Spleen (tissue), 11 donors: Measurements from ENCODE around the gene PXMP2. TPM values are rescaled to one million over a fixed set of nuclear protein-coding genes. Genes with fewer than 3 reads are reported as not detected.

Experiments
- DNase-seq: peaks from one replicate; pipeline ENCODE4 v3.0.0-alpha.2; 2020
- H3K27ac ChIP-seq, 8 donors: fragments of 200-600 bp; sonication (generic) in 7 of 8; 1 replicate in 4 of 8; 2 replicates in 4 of 8; pipeline versions ENCODE4 v1.5.0 to v1.8.0; 2016 to 2021; ENCODE audit warnings: inconsistent platforms in 4 of 8, mild to moderate bottlenecking in 4 of 8, moderate library complexity in 1 of 8
- H3K27me3 ChIP-seq, 7 donors: fragments of 200-600 bp; sonication (generic) in 6 of 7; replicated peaks in 1 of 7; 1 replicate in 4 of 7; 2 replicates in 3 of 7; pipeline versions ENCODE4 v1.5.0 to v1.8.0; 2016 to 2021; ENCODE audit warnings: inconsistent platforms in 3 of 7, mild to moderate bottlenecking in 1 of 7
- H3K36me3 ChIP-seq, 6 donors: fragments of 200-600 bp; sonication (generic) in 5 of 6; 1 replicate in 4 of 6; 2 replicates in 2 of 6; pipeline versions ENCODE4 v1.5.0 to v1.8.0; 2016 to 2021; ENCODE audit warnings: inconsistent platforms in 2 of 6
- H3K4me1 ChIP-seq, 6 donors: fragments of 200-600 bp; sonication (generic) in 5 of 6; 1 replicate in 3 of 6; 2 replicates in 3 of 6; pipeline versions ENCODE4 v1.5.0 to v1.8.0; 2016 to 2021; ENCODE audit warnings: inconsistent platforms in 3 of 6
- H3K4me3 ChIP-seq, 8 donors: fragments of 200-600 bp; sonication (generic) in 7 of 8; 1 replicate in 4 of 8; 2 replicates in 4 of 8; pipeline versions ENCODE4 v1.5.0 to v1.8.0; 2016 to 2021; ENCODE audit warnings: inconsistent platforms in 4 of 8, mild to moderate bottlenecking in 4 of 8, moderate library complexity in 2 of 8
- H3K9me3 ChIP-seq, 8 donors: fragments of 200-600 bp; sonication (generic) in 7 of 8; 1 replicate in 4 of 8; 2 replicates in 4 of 8; pipeline versions ENCODE4 v1.5.0 to v1.8.0; 2016 to 2021; ENCODE audit warnings: inconsistent platforms in 4 of 8
- POLR2A ChIP-seq, 3 donors: fragments of 450-650 bp; IDR thresholded peaks; one replicate each; pipeline ENCODE4 v1.5.1; 2017; ENCODE audit warnings: antibody characterized with exemption in 3 of 3, mild to moderate bottlenecking in 1 of 3
- POLR2AphosphoS5 ChIP-seq, 3 donors: sonication (generic); formaldehyde crosslinking; IDR thresholded peaks; one replicate each; pipeline ENCODE4 v1.5.1; 2017; ENCODE audit warnings: antibody characterized with exemption in 3 of 3
- WGBS, 5 donors: extraction: QIAGEN DNeasy Blood & Tissue Kit in 3 of 5; methylation state at CpG; one replicate each; pipeline versions ENCODE4 v1.1.5 to v1.1.7; 2013 to 2018; 5-methylcytosine and 5-hydroxymethylcytosine counted together
- intact Hi-C: fragments of 100-400 bp; cut with DNase I; formaldehyde crosslinking; loops from one replicate; pipeline ENCODE4 v1.15.0; 2023; ENCODE audit warnings: low total_unique reads
- polyA plus RNA-seq, 3 donors: library from polyadenylated mRNA; stranded (reverse); fragments of 200-250 nt; gene quantifications; one replicate each; pipeline ENCODE4 v1.2.1, GENCODE V29; 2013
- total RNA-seq, 7 donors: library from RNA; depleted of rRNA in 3 of 7; stranded (reverse); fragments of >200 nt in 3 of 7; fragmentation: NEBNext Ultra II Directional in 4 of 7; extraction: Animal tissue kit (Norgen Biotek cat#: 25700) in 4 of 7; gene quantifications; one replicate each; pipeline versions ENCODE4 v1.1.0 to v1.2.1, GENCODE V29; 2016 to 2021
- TF ChIP-seq, protein P1 (sequence below), 11 experiments: fragments of 200-600 bp in 7 of 11; fragments of 450-650 bp in 4 of 11; sonication (generic) in 4 of 11; IDR thresholded peaks in 8 of 11; conservative IDR thresholded peaks in 3 of 11; 1 replicate in 7 of 11; 2 replicates in 4 of 11; pipeline versions ENCODE4 v1.4.0 to v1.8.0; 2016 to 2021; ENCODE audit warnings: antibody characterized with exemption in 11 of 11, inconsistent platforms in 4 of 11, mild to moderate bottlenecking in 1 of 11
- donor health status: healthy with polysubstance abuse.
- donor health status: DM: no; HTN: no; CAD: no; lungs with moderate emphysema.
- donor health status: DM: no; HTN: no; CAD: no.
- donor health status: Bipolar disorder and iron deficiency.
- donor health status: healthy.
- donor health status: DM: no; HTN: no; CAD: no.
- donor health status: DM: yes; HTN: yes; CAD: no.

PXMP2 gene
- total and polyA plus RNA-seq, 10 donors, result 3.3 to 19.6 (median 9.7) TPM

DNA sequence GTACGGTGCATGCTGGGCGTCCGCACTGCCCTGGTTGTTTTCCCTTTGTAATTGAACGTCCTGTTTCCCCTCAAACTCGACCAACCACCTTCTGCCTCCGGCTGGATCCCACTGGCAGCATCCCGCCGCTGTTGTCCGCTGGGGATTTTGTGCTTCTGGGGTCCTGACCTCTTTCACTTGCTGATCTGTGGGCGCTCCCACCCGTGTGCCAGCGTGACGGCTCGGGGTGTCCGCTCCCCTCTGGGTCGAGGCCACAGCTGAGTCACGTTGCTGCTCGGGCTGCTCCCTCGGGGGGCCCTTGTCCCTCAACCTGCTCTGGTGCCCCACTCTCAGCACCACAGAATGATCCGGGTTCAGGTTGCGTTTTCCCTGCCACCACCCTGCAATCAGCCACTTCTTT, 31.3 kb downstream of the PXMP2 start:
- 90 to 93% (median 90%) methylated on average over 18 to 21 of the region's 21 CpGs for WGBS, 5 donors
- peaks cover 3 to 100% (median 76%) of the 10 kb centered on the region in 6 donors for H3K36me3 ChIP-seq
- TF ChIP-seq POLR2A (IDR thresholded peaks at IDR 0.05), result no peak
- peak in 1 of 3 donors; percentile 58 for TF ChIP-seq POLR2AphosphoS5 (IDR thresholded peaks at IDR 0.05)
- TF ChIP-seq, protein P1, sequence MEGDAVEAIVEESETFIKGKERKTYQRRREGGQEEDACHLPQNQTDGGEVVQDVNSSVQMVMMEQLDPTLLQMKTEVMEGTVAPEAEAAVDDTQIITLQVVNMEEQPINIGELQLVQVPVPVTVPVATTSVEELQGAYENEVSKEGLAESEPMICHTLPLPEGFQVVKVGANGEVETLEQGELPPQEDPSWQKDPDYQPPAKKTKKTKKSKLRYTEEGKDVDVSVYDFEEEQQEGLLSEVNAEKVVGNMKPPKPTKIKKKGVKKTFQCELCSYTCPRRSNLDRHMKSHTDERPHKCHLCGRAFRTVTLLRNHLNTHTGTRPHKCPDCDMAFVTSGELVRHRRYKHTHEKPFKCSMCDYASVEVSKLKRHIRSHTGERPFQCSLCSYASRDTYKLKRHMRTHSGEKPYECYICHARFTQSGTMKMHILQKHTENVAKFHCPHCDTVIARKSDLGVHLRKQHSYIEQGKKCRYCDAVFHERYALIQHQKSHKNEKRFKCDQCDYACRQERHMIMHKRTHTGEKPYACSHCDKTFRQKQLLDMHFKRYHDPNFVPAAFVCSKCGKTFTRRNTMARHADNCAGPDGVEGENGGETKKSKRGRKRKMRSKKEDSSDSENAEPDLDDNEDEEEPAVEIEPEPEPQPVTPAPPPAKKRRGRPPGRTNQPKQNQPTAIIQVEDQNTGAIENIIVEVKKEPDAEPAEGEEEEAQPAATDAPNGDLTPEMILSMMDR (IDR thresholded peaks at IDR 0.05 in 8 of 11, conservative IDR thresholded peaks at IDR 0.05 in 3 of 11), result no peak
- H3K4me1 ChIP-seq, result peaks cover 0 to 3% (median 0%) of the 10 kb centered on the region in 6 donors
- intact Hi-C loops, result no loop called here
- no peak overlapping the region for H3K4me3 ChIP-seq
- no peak overlapping the region for H3K27ac ChIP-seq
- H3K27me3 ChIP-seq, result no peaks in the 10 kb centered on the region
- DNase-seq, result no peak
- no peaks in the 10 kb centered on the region for H3K9me3 ChIP-seq

- Histone ChIP-seq H3K9me3 (no peaks in the 10 kb centered on the region), H3K36me3 (peaks cover 3 to 100% (median 82%) of the 10 kb centered on the region in 6 donors), H3K4me1 (no peaks in the 10 kb centered on the region), H3K27me3 (no peaks in the 10 kb centered on the region), H3K27ac (no peak overlapping the region), H3K4me3 (no peak overlapping the region)
- WGBS, 5 donors, result 92 to 95% (median 94%) methylated on average over 30 to 31 of the region's 31 CpGs
- TF ChIP-seq POLR2AphosphoS5 (IDR thresholded peaks at IDR 0.05) (peak in 1 of 3 donors; percentile 65), POLR2A (IDR thresholded peaks at IDR 0.05) (no peak)
- TF ChIP-seq, protein P1 (IDR thresholded peaks at IDR 0.05 in 8 of 11, conservative IDR thresholded peaks at IDR 0.05 in 3 of 11), result no peak
- DNase-seq, result no peak
- intact Hi-C loops, result no loop called here
Observed at GRCh38 chr12:132719141-132719953, 32.0 kb downstream of the PXMP2 start.

DNA sequence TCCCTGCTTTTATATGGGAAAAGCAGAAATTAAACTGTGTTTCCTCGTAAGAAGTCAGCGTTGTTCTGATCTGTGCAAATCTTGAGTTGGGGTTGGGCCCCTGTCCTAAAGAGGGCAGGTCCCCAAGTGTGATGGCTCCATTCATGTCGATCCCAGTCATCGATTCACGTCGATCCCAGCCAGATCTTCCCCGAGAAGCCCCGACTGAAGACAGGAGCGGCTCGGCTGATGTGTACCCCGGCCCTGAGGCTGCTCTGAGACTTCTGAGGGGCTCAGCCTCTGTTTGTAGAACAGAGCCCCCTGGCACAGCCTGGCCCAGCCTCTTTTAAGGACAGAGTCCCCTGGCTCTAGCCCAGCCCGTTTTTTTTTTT, 32.6 kb downstream of the PXMP2 start:
- peaks cover 3 to 100% (median 85%) of the 10 kb centered on the region in 6 donors for H3K36me3 ChIP-seq
- intact Hi-C loops, result no loop called here
- DNase-seq, result no peak

More for the DNA sequence above, 32.6 kb downstream of the PXMP2 start:
- Histone ChIP-seq H3K27me3 (no peaks in the 10 kb centered on the region), H3K4me1 (no peaks in the 10 kb centered on the region), H3K4me3 (no peak overlapping the region), H3K9me3 (no peaks in the 10 kb centered on the region), H3K27ac (no peak overlapping the region)
- no peak for TF ChIP-seq POLR2A (IDR thresholded peaks at IDR 0.05)
- TF ChIP-seq, protein P1 (IDR thresholded peaks at IDR 0.05 in 8 of 11, conservative IDR thresholded peaks at IDR 0.05 in 3 of 11), result no peak
- no peak for TF ChIP-seq POLR2AphosphoS5 (IDR thresholded peaks at IDR 0.05)
- 89 to 95% (median 92%) methylated on average over 12 of the region's 12 CpGs for WGBS, 5 donors
